SW 1271 (cell line): Measurements from ENCODE around the gene XYLT2.
"Not testable (repeated sequence)": the region's sequence is repeated elsewhere in the genome, so short reads cannot be mapped to it uniquely, and the experiment has no call there.

Experiments
- DNase-seq, 2 experiments: peaks; one replicate each; lab custom pipeline; 2025; lab: John Stamatoyannopoulos, UW

The XYLT2 gene

GRCh38 chr17:50319306-50320004, 26.5 kb upstream of the XYLT2 start:
- no peak for DNase-seq

- DNase-seq = no peak
These were observed 23.7 kb upstream of the XYLT2 start for GRCh38 chr17:50322271-50322670.

- no peak for DNase-seq
These were observed 22.9 kb upstream of the XYLT2 start for GRCh38 chr17:50323060-50323459.

- no peak for DNase-seq
These were observed 20.0 kb upstream of the XYLT2 start for GRCh38 chr17:50325906-50326305.

GRCh38 chr17:50326831-50327364, 19.0 kb upstream of the XYLT2 start:
- no peak for DNase-seq

- no peak for DNase-seq
These were observed 17.3 kb upstream of the XYLT2 start for GRCh38 chr17:50328363-50329325.

- DNase-seq = no peak
These were observed 16.2 kb upstream of the XYLT2 start for GRCh38 chr17:50329716-50330115.

- DNase-seq = no peak
These were observed 15.7 kb upstream of the XYLT2 start for GRCh38 chr17:50330151-50330775.

GRCh38 chr17:50331085-50331791, 14.7 kb upstream of the XYLT2 start:
- no peak for DNase-seq

GRCh38 chr17:50332196-50332595, 13.7 kb upstream of the XYLT2 start:
- no peak for DNase-seq

GRCh38 chr17:50333291-50334057, 12.5 kb upstream of the XYLT2 start:
- not testable (repeated sequence) for DNase-seq

- no peak for DNase-seq
These were observed 8.0 kb upstream of the XYLT2 start for GRCh38 chr17:50337956-50338355.

GRCh38 chr17:50338645-50339044, 7.3 kb upstream of the XYLT2 start:
- no peak for DNase-seq

- DNase-seq = no peak
These were observed 6.5 kb upstream of the XYLT2 start for GRCh38 chr17:50339381-50339780.

- no peak for DNase-seq
These were observed 1.1 kb upstream of the XYLT2 start for GRCh38 chr17:50344731-50345365.

GRCh38 chr17:50346313-50347116, 589 bp downstream of the XYLT2 start:
- no peak for DNase-seq

GRCh38 chr17:50347117-50347893, 1.4 kb downstream of the XYLT2 start:
- DNase-seq = no peak

- no peak for DNase-seq
These were observed 2.0 kb downstream of the XYLT2 start for GRCh38 chr17:50347894-50348291.
